HFF-Myc (cell line): ENCODE results near the gene RASGEF1C.

Source experiments
- DNase-seq: peaks from one replicate; pipeline ENCODE4 v3.0.0-alpha.2; 2011; ENCODE audit warnings: low read depth; ENCODE audit errors: extremely low read depth
- H3K4me3 ChIP-seq: replicated peaks from 2 replicates; pipeline ENCODE4 v1.5.1; 2011; ENCODE audit warnings: low read depth, mild to moderate bottlenecking, control low read depth, low read length
- TF ChIP-seq, protein P1 (sequence below): IDR thresholded peaks from 2 replicates; pipeline ENCODE4 v1.5.1; 2012; ENCODE audit warnings: mild to moderate bottlenecking, low read depth, low read length, control low read depth; ENCODE audit errors: missing control alignments

Gene RASGEF1C

DNA sequence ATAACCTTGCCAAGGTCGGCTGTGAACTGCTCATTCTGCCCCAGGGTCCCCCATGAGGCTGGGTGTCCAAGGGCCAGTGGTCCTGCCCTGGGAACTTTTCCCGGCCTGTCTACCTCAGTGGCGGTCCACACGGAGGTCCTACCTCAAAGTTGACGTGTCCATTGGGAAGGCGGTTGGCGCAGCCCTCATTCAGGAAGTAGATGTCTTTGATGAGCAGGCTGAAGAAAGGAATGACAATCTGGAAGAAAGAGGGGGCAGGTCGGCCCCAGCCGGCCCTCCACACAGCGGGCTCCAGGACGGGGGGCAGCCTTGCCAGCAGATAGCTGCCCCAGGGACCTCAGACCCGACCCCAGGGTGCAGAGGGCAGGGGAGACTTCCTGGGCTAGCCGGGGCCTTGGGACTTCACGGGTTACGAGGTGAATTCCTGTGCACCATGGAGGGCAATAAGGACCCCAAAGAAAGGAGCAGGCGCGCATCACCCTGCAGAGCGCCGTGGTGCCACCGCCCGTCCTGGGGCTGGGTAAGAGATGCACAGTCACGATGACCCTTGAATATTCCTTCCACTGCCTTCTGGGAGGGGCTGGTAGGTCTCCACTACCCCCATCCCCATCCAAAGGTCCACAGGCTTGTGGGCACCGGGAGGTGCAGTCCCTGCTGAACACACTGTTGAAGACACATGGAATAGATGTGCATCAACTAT, 94.6 kb downstream of the RASGEF1C start:
- TF ChIP-seq, protein P1, sequence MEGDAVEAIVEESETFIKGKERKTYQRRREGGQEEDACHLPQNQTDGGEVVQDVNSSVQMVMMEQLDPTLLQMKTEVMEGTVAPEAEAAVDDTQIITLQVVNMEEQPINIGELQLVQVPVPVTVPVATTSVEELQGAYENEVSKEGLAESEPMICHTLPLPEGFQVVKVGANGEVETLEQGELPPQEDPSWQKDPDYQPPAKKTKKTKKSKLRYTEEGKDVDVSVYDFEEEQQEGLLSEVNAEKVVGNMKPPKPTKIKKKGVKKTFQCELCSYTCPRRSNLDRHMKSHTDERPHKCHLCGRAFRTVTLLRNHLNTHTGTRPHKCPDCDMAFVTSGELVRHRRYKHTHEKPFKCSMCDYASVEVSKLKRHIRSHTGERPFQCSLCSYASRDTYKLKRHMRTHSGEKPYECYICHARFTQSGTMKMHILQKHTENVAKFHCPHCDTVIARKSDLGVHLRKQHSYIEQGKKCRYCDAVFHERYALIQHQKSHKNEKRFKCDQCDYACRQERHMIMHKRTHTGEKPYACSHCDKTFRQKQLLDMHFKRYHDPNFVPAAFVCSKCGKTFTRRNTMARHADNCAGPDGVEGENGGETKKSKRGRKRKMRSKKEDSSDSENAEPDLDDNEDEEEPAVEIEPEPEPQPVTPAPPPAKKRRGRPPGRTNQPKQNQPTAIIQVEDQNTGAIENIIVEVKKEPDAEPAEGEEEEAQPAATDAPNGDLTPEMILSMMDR: no peak
- no peak for DNase-seq
- H3K4me3 ChIP-seq: no peak overlapping the region

DNA sequence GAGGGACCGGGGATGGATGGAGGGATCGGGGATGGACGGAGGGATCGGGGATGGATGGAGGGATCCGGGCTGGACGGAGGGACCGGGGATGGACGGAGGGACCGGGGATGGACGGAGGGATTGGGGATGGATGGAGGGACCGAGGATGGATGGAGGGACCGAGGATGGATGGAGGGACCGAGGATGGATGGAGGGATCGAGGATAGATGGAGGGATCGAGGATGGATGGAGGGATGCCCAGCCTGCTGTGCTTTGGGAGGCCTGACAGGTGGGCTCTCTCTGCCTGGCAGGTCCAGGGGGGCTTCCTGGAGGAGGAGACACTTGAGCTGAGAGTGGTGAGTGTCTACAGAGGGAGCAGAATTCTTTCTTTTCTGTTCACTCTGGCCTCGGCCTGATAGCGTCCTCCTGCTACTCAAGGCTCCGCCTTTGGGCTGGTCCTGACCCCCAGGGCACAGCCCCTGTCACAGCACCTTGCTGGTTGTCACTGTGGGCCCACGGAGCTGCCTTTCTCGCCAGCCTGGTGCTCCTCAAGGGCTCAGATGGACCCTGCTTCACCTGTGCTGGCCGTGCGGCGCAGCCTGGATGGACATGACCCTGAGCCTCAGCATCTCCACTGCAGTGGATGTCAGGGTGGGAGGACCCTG, 95.2 kb downstream of the RASGEF1C start:
- TF ChIP-seq, protein P1: no peak
- no peak overlapping the region for H3K4me3 ChIP-seq
- DNase-seq: no peak

DNA sequence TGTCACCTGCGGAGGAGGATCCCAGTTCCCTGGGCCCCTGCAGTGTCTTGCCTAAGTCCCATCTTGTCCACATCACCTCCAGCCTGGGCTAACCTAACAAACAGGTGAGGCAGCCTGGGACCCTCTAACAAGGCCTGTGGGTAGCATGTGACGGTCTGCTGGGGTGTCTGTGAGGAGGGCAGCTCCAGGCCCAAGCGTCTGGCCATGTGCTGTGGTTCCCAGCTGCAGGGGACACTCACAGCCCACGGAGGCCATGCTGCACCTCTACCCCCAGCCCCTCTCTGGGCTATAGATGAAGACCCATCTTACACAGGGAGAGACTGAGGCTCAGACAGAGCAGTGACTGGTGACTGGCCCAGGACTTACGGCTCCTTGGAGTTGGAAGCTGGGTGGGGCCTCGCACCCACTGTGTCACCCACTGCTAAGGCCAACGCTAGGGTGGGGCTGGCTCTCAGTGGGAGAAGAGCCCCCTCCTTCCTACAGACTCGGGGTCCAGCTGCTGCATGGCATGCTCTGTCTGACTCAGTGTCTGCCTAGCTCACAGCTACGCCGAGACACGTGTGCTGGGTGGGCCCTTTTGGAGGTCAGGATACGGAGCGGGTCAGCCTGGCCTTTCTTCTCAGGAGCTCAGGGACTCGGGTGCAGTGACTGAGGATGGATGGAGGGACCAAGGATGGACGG, 96.7 kb downstream of the RASGEF1C start:
- TF ChIP-seq, protein P1: no peak
- H3K4me3 ChIP-seq: no peak overlapping the region
- no peak for DNase-seq

DNA sequence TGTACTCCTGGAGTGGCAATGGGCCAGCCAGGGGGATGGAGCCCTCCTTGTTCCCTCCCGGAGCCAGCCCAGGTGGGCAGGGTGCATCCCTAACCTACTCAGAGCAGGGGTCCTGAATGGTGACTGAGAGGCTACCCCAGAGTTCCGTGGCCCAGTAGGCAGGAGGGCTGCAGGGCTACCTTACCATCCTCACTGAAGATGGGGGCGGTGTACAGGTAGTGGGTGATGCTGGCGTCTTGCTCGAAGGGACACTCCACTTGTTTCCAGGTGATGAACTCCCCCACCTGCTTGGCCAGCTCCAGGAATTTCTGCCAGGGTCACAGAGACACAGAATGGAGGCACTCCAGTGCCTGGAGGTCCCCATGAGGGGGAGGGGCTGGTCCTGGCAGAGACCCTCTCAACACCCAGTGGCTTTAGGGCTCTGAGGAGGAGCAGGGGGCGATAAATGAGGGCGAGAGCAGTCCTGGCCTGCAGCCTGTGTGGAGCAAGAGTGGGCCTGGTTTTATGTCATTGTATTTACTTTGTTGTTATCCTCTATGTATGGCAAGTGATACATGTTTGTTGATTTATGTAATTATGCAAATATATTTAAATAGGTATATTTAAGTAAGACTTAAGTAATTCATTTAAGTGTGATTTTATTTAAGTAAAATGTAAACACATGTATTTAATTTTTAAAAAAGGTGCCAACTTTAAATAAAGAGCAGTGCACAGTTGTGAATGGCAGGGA, 97.6 kb downstream of the RASGEF1C start:
- TF ChIP-seq, protein P1: no peak
- H3K4me3 ChIP-seq: no peak overlapping the region
- DNase-seq: no peak

DNA sequence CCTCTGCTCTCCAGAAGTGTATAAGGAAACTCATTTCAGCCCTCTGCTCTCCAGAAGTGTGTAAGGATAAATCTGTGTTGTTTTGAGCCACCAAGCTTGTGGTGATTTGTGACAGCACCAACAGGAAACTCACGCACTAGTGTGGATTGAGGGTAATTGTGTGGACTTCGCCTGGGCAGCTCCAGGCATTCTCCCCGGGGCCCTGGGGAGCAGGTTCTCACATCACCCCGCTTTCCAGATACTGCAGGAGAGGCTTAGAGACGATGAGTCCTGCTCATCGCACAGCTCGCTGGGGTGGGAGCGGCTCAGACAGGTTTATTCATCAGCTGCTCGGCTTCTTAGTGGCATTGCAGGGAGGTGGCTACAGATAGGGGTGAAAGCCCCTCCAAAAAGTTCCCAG, 99.1 kb downstream of the RASGEF1C start:
- H3K4me3 ChIP-seq: no peak overlapping the region
- TF ChIP-seq, protein P1: no peak
- DNase-seq: no peak

DNA sequence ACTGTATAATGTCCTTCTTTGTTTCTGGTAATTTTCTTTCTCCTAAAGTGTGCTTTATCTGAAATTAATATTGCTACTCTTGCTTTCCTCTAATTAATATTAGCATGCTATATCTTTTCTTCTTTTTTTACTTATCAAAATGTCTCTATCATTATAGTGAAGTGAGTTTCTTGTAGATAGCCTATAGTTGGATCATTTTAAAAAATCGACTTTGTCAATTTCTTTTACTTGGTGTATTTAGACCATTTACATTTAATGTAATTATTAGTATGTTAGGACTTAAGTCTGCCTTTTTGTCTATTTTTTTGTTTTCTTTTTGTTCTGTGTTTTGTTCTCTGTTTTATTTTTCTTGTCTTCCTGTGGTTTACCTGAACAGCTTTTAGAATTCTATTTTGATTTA, 102.0 kb downstream of the RASGEF1C start:
- TF ChIP-seq, protein P1: no peak
- no peak for DNase-seq
- H3K4me3 ChIP-seq: no peak overlapping the region
